GM21619 (cell line): ENCODE measurements around the gene TTC22.

ENCODE experiments used
- ATAC-seq: cut with Tn5 transposase; IDR thresholded peaks from one replicate; pipeline ENCODE4 v1.9.1; 2021; ENCODE audit not compliant: unreplicated experiment

TTC22 gene

DNA sequence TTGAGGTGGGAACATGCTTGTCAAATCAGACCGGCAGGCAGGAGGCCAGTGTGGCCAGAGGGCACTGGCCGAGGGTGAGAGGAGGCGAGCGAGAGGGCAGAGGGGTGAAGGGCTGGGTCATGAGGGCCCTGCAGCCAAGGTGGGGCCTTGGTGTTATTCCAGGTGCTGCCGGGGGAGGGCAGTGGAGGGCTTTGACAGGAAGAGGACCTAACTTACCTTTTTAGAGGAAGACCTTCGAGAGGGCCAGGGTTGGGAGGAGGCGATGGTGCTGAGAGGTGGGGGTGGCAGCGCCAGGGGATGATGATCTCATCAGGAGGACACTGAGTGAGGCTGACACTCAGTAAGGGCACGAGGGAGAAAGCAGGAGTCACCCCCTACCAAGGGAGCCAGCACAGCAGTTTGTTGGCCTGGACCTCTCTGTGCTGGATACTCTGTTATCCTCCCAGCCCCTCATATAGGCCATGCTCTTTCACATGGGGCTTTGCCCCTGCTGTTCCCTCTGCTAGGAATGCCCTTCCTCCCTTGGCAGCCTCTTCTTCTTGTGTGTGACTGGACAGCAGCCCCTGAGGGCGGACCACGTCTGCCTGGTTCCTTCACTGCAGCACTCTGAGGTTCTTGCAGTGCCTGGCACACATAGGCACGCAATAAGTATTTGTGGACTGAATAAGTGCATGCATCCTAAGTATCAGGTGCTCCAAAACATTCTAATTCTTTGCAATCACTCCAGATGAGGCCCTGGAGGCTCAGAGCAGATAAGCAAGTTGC is 7.5 kb upstream of the TTC22 start:
- ATAC-seq = no peak

DNA sequence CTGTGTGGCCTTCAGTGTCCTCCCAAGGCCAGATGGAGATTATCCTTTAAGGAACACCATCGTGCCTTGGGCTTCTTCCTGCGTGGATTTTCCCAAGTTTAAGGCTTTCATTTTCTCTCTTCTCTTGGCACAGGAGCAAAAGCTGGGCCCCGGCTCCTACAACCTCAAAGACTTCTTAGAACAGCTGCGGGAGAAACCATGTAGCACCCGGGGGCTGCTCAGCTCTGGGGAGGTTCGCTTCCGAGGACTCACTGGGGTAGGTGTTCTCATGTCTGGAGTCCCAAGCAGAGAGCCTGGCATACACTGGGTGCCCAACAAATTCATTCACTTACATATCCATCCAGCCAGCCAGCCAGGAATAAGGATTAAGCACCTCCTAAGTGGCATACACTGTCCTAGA is 6.6 kb upstream of the TTC22 start:
- ATAC-seq = no peak

DNA sequence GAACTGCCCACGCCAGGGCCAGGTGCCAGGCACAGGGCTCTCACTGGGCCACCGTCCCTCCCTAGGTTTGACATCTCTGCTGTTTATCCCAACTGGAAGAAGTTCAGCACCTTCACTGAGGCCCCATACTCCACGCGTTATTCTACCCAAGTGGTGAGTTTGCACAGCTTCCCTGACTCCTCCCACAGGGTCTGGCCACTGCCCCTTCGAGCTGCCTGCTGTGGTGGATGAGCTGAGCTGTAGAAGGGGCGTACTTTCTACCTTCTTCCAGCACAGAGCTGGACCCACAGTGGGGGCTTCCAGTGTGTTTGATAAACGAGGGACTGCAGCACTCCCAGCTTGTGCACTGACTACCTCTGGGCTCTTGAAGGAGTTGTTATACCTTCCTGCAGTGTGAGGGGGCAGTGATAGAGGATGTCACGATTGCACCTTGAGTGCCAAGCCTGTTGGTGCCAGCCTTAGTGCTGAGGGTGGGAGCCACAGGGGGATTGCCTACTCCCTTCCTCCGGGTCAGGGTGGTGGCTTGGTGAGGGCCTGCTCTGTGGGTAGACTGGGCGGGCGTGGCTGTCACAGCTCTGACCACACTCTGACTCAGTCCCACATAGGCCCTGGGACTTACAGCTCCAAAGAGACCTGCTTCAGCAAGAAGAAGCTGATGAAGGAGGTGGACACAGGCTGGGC is 5.9 kb upstream of the TTC22 start:
- ATAC-seq = no peak

DNA sequence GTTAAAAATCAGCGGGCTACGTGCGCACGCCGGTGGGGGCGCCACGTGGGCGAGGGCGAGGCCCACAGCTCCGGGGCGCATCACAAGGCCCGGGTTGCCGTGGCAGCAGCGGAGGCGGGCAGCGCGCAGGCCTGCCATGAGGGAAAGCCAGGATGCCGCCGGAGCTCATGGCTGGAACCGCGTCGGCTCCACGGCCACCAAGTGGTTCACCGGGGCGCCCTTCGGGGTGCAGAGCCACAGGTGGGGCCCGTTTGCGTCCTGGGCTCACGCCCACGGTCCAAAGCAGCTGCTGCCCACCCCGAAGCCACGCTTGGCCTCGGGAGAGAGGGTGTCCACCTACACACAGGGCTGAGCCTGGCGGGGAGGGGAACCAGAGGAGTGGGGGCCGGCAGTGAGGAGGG is 4.9 kb upstream of the TTC22 start:
- ATAC-seq = no peak

DNA sequence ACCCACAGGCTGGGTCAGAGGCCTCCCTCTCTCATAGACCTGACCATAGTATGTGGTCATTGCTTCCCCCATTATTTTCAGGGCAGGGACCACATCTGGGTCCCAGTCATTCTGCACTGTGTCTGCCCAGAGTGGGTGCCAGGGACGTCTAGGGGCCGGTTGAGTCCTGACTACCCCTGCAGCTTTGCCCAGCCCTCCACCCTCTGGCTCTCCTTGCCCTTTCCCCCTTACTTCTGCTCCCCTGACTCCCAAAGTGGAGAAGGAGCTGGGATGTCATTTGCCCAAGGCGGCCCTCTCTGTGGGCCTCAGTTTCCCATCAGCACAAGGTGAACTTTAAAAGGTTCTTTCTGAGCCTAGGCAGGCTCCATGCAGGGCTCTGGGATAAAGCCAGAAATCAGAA is 4.3 kb upstream of the TTC22 start:
- no peak for ATAC-seq

DNA sequence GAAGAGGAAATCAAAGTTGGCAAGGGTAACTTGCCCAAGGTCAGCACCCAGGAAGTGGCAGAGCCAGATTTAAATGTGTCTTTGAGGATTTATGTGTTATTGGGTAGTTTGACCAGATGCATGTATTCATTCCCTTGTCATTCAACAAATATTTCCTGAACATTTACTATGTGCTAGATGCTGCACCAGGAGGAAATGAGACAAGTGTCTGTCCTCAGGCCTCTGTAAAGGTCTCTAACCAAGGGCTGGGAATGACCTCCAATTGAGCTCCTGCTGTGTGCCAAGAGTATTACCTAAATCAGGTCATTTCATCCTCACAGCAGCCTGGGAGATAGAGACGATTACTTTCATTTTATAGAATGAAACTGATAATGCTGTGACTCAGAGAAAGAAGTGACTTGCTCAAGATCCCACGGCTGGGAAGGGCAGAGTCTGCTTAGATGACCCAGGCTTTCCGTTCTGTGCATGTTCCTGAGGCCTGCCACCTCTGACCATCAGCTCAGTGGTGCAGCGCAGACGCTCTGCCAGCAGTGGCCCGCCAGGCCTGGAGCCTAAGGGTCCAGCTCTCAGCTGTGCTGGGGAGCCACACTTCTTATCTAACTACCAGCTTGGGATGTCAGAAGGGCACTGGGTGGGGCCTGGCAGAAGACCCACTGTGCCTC is 3.5 kb upstream of the TTC22 start:
- ATAC-seq = no peak

DNA sequence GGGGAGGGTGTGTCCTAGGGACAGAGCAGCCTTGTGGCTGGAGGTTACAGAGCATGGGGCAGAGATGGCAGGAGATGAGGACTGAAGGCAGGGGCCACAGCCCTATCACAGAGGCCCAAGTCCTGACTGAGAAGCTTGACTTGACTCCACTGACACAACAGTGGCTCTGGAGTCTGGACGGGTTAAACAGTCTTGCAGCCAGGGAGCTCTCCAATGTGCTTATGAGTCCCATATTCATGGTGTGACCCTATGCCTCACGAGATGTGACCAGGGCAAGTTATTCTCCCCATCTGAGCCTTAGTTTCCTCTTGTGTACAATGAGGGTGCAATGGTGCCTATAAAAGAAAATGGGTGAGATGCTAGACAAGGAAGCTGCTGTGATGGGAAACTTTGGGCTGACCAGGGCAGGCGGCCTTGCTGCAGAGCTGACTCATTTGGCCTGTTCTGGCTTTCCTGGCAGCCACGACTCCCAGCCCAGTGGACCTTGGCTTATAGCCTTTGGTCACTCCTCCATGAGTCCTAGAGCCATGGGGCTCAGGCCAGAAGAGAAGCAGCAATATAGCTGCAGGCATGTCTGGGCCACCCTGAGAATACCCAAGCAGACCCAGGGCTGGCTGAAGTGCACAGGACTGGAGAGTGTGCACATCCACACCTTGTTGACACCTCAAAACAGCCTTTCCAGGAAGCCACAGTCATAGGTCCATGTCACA is 2.8 kb upstream of the TTC22 start:
- ATAC-seq = no peak

DNA sequence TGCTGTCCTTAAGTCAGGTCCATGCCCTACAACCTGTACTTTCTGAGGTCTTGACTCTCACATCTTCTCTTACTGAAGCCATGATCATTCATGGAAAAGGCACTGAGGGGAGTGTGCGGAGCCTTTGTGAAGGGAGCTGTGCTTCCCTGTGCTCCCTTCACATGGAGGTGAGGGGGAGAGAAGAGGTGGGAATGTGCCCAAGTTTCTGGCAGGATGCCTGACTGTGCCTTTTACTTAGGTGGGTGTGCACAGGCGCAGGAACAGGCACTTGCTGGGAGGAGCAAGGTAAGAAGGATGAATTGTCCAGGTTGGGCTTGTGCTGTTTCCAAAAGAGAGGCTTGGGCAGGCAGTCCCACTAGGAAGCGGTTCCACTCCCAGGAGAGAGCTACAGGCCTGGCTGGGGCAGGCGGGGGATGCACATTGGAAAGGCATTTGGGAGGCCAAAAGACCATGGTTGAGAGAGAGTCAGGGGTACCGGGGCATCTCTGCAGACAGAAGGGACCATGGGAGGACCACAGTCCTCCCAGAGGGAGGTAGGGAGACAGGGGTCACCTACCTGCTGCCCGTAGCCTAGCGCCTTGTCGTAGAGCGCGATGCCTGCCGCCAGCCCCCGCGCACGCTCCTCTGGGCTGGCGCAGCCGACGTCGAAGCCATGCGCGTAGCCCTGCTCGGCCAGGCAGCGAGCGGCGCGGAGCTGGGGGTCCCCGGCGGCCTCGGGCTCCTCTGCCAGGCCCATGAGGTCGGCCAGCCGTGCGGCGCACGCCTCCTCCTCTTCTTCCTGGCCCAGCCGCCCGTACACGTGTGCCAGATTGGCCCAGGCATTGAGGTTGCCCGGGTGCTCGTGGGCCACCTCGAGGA is 853 bp downstream of the TTC22 start:
- ATAC-seq = no peak

DNA sequence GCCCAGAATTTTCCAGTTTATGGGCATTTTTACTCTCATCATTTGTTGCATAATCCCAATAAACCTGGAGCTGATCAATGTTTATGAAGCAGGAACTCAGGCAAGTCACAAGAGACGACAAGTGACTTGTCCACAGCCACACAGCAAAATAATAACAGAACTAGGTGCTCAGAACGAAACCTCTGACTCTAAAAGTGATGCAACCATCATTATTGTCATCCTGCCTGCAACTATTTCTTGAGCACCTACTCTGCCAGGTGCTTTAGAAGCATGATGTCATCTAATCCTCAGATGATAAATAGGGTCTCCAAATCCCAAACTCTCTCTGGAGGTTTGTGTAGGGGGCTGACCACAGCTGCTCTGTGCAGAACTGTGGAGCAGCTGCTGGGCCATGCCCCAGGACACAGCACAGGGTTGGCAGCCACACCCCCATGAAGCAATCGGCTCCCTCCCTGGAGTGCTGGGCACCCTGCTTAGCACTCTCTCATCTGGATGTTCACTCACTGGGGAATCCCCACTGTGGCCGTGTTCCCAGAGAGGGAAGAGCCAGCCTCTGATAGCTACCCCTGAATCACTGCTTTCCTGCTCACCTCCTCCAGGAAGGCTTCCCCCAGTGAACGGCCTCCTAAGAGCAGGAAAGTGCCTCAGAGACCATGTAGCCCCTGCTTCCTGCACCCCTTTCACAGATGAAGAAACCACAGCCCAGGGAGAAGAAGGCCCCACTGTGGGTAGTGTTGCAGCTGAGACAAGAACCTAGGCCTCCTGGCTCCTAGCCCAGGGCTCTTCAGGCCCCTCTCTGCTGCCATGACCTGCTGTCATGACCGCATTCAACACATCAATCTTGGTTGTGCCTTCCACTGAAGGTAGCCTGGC is 2.1 kb downstream of the TTC22 start:
- ATAC-seq = no peak

DNA sequence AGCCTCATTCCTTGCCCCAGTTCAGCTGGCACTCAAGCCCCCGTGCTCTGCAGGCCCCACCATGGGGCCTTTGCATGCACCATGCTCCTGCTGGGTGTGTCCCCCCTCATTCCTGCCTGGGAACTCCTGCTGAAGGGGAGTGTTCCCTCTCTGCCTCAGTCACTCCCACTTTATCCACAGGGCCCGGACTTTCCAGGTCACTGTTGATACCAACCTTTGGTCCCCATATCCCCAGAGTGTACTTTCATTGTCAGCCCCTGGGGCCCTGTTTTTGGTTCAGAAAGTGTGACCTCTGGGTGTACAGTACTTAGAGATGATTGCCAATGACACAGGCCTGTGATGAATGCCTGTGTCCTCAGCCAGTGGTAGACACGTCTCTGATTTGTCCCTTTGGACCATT is 2.9 kb downstream of the TTC22 start:
- ATAC-seq = no peak

DNA sequence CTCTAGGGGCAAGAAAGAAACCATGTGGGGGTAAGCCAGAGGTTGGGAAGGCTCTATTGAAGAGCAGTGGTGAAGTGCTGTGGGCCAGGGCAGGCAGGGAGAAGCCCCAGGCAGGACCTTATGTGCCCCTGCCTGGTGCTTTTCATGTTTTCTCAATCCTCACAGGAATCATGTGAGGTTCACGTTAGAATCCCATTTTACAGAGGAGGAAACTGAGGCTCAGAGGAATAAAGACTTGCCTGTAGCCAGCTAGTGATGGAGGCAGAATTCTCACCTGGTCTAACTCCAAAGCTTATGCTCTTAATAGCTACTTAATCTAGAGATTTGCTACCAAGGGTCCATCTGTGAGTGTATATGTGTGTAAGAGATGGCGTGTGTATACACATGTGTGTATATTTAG is 4.2 kb downstream of the TTC22 start:
- no peak for ATAC-seq

DNA sequence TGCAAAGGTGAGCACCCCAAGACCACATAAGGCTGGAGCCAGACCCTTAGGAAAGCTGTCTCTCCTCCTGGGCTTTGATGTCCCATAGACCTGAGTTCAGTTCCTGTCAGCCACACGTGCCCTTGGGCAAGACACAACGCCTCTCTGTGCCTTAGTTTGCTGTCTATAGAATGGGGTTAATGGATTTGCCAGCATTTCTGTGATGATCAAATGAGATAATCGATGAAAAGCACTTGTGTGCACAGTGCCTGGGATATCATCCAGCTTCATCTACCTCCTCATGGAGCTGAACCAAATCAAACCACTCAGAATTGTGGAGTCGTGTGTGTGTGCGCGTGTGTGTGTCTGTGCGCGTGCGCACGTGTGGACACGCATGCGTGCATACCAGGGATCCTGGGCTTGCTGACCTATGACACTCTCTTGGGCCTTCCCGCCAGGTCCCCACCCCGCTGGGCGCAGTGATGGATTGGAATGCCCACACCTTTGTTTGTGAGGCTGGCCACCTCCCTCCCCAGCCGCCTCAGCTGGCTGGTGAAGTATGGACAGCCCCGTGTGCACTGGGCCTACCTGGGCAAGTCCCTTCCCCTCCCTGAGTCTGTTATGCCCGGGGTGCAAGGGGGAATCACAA is 5.2 kb downstream of the TTC22 start:
- no peak for ATAC-seq

DNA sequence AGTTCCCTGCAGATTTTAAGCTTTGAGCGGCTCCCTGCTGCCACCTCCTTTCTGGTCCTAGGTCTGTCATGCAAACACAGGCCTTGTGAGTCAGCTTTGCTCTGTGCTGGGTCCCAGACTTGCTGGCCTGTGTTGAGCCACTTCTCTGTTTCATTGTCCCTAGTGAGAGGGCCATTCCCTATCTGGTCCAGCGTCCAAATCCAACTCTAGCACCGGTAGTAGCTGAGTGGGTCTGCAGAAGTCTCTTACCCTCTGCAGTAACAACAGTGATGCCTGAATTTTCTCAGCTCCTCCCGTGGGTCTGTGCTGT is 5.8 kb downstream of the TTC22 start:
- ATAC-seq = no peak

DNA sequence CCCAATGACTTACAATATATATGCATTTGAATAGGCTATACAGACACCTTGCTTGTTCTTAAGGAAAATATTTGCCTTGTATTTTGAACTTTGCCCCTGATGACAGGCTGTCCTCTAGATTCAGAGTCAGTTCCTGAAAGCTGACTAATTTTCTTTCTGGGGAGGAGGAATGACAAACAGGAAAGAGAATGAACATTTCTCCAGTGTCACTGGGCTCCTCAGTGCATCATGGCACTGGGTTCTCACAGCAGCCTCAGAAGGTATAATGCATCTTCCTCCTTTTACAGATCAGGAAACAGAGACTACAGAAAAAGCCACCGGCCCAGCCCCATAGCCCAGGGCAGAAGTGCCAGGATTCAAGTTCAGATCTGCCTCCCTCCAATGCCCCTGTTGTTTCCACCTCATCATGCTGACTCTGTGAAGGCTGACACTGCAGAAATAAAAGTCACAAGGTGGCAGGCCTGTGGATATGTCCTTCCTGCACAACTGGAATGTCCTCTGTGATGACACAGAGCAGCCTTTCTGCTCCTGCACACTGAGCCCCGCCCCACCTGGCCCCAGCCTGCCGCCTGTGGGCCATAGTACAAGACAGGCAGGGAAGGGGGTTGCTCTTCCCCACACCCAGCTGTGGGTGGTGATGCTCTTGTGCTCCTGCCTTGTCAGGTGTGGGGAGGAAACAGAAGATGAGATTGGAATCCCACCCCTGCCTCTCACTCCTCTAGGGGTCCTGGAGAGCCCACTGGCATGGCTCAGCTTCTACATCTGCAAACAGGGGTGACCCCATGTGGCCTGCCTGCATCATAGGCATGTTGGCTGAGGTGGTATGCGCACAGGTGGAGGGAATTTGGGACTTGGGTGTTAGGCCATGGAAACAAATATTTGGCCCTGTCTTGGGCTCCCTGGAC is 6.4 kb downstream of the TTC22 start:
- ATAC-seq = no peak

DNA sequence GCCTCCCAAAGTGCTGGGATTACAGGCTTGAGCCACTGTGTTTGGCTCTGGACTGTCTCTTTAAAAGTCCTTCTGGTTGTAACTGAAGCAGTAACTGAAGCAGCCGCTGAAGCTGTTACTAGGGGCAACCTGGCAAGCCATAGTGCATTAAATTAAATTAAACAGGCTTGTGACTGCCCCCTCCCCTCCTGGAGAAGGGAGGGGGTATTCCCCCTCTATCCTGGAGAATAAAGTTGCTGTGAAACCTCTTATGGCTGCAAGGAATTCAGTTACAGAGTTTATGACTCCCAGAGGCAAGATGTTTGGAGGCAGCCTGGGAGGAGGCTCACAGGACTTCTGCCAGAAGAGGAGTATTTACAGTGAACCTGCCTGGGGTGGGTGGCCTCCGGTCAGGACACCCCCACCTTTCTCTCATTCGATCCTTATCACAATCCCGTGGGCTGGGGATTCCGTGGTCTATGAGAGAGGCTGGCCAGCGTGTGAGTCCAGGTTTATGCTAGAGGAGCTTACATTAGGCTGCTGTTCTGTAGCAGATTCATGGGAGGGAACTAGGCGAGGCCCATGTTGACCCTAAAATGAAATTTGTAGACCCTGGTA is 8.3 kb downstream of the TTC22 start:
- no peak for ATAC-seq

DNA sequence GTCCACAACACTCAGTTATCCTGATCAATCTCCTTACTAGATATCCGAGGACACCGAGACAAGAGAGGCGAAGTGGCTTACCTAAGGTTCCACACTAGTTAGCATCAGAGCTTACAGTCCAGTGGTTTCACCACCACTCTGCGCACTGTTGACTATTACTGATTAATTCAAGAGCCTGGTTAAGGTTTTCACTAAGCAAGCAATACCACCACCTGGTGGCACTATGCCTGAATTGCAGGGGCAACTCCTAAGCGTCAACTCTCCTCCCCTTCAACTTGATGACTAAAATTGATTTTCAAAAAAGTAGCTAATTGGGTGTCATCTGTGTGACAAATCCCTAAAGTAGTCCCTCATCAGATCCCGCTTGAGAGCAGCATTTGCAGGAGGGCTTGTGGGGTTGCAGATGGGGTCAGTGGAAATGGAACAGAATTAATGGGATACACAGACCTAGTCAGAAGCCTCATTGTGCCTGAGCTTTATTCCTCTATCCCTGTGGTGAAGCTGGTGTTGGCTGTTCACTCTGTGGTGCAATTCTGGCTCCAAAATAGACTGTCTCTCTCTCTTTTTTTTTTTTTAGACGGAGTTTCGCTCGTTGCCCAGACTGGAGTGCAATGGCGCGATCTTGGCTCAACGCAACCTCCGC is 9.1 kb downstream of the TTC22 start:
- ATAC-seq = no peak

DNA sequence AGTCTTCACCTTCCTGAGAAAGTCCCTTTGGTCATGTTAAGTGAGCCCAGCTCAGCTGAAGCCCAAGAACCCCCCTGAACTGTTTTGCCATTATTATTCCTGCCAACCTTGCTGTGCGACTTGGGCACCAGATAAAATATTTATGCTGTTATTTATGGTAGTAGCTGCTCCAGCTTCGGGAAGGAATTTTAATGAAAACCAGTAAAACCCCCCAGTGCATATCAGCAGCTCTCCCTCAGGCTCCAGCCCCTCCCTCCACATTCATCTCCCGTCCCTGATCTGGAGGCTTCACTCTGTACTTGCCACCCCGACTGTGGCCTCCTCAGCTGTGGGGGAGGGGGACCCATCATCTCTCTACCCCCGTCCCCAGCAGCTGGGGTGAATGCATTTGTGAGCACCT is 12.7 kb downstream of the TTC22 start:
- ATAC-seq = no peak

DNA sequence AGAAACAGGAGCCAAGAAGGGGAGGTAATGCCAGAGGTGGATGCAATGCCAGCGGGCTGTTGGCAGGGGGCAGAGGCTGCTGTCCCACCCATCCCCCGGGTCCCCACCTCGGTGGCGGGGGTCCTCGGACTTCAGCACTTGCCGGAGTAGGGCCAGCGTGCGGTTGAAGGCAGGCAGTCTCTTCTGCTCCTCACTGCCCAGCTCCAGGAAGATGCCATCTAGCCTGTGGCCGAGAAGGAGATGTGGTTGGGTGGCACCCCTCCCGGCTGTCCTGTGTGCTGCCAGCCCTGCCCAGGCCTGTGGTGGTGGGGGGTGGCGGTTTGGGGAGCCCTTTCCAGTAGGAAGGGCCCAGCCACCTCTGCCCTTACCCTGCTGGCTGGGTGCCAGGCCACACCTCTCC is 13.5 kb downstream of the TTC22 start:
- no peak for ATAC-seq
